GM21529 (cell line): ENCODE measurements around the gene PIPOX.

Experiments used
- ATAC-seq: cut with Tn5 transposase; IDR thresholded peaks from one replicate; pipeline ENCODE4 v1.9.1; 2021; ENCODE audit not compliant: unreplicated experiment

The PIPOX gene, protein sequence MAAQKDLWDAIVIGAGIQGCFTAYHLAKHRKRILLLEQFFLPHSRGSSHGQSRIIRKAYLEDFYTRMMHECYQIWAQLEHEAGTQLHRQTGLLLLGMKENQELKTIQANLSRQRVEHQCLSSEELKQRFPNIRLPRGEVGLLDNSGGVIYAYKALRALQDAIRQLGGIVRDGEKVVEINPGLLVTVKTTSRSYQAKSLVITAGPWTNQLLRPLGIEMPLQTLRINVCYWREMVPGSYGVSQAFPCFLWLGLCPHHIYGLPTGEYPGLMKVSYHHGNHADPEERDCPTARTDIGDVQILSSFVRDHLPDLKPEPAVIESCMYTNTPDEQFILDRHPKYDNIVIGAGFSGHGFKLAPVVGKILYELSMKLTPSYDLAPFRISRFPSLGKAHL

DNA sequence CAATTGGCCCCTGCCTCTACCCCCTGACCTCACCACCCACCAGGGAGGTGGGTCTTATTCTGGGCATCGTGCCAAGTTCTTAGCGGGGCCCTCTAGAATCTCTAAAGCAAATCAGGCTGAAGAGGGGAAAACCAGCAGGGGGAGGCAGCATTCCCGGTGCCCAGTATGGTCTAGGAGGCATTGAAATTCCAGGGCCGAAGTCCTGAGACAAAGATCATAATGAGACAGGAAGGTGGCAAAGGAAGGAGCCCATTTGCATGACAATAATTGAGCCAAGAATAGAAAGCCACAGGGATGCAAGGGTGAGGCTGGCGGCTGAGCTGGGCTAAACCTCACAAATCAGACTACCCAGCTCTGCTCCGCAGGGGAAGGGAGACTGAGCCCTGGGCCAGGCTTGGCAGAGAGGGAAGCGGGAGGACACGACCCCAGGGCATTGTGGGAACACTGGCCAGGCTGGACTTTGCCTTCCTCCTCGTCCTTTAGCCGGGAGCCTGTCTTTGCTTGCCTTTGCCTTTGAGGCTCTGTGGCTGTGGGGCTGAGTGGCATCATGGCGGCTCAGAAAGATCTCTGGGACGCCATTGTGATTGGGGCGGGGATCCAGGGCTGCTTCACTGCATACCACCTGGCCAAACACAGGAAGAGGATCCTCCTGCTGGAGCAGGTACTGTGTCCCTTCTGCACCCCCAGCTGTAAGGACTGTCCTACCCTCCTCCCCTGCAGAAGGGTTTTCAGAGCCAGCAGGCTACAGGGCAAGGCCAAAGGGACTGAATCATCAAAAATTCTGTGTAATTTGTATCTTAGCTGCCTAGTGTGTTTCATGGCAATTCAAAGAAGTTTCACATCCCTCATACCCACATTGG is at the start of gene PIPOX:
PIPOX (plus strand) TSS at position 463 of the 860 bp plus-strand sequence; CDS start at position 548, 85 bp downstream.
- no peak for ATAC-seq

DNA sequence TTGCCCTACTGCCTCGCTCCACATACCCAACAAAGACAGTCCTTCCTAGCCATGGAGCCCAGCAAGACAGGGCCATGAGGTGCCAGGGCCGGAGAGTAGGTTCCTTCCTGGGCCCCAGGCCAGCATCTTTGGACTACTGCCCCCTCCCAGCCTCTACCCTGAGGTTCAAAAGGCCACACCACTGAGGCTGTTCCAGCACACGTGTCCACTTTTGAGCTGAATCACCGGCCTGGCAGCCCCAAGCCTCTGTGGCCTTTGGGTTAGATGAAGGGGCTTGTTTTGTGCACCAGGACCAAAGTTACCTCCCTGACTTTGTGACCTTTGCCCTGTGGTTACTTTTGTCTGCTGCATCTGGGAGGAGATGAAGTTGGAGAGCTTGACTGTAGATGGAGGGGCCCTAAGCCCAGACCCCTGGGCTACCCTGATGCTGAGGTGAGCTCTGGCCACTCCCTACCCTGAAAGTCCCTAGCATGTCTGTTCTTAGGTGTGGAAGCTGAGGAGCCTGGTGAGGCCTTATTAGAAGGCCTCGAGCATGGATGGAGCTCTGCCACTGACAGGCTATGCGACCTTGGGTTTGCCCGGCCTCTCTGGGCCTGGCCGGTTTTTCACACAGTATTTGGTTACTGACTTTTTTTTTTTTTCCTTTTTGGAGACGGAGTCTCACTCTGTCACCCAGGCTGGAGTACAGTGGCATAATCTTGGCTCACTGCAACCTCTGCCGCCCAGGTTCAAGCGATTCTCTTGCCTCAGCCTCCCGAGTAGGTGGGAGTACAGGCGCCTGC is 49.1 kb upstream of the PIPOX start:
- ATAC-seq, result no peak

DNA sequence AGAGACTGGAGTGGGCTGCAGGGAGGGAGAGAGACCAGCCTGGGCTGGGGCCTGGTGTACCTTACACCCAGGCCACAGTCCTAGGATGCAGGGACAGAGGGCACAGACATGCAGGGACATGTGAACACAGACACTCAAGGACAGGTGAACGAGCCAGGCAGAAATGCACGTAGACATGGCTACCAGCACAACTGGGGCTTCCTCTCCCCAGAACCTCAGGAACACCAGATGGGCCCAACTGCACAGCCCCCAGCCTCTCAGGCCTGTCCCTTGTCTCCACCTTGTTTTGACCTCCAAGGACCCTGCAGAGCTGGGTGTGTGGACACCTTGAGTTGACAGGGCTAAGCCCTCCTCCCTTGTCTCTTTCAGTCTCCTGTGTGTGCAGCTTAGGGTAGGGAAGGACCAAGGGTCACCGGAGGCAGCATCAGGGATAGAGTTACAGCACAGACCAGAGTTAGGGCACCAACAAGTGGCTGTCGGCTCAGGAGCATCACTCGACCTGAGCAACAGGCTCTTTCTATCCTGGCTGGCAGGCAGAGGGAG is 46.3 kb upstream of the PIPOX start:
- ATAC-seq, result no peak

DNA sequence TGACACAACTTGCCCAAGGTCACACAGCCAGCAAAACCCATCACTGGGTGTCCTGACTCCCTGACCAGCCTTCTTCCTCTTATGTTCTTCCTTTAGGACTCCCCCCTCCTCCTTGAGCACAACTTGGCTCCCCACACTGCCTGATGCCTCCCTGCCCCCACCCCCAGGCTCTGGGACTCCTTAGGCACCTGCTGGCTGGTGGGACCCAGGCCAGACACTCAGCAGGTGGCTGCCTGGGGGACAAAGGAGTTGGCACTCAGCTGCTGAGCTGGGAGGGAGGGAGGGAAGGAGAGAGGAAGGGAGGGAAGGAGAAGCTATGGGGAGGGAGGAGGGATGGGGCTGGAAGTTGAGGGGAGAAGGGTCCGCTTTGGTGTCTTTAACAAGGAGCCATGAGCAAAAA is 45.1 kb upstream of the PIPOX start:
- no peak for ATAC-seq

DNA sequence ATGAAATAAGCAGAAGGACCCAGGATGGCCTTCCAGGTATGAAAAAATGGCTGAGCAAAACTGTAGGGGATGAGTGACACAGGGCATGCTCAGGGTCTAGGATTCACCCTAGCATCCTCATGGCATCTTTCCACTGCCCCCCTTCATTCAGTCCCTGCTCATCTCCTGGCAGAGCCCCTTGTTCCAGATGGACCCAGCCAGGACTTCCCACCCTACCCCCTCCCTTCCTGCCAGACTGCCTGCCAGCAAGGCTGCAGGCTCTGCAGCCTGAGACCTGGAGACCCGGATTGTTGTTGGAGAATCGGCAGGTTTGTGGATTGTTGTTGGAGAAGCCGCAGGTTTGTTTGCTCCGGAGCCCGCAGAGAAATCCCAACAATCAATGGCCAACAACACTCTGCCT is 43.7 kb upstream of the PIPOX start:
- no peak for ATAC-seq

DNA sequence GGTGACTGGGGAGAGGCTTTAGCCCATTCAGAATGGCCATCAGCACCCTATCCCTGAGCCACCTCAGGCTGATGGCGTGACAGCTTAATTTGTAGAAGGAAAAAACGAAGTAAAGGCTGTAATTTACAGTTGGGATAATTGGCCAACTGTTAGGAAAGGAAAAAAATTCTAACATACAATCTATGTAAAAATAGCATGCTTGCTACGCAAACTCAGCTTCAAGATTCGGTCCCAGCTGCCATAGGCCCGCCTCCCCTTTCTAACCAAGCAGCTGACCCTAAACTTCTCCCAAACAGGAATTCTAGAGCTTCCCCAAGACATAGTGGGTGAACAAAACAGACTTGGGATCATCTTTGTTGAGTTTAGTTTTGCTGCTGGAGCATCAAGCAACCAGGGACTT is 42.0 kb upstream of the PIPOX start:
- ATAC-seq, result no peak

DNA sequence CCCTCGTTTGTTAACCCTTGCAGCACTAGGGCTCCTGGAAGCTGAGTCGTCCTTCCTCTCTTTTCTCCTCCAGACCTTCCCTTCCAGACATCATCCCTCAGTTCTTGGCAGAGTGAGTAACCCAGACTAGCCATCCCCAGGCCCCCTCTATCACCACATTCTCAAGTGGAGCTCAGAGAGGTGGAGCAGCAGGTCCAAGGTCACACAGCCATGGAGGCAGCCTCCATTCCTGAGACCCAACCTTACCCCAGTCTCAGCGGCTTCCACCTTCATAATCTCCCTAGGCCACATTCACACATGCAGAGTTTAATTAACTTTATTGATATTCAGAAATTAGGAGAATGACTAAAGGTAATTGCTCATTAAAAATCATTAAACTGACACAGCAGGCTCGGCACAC is 40.1 kb upstream of the PIPOX start:
- no peak for ATAC-seq

DNA sequence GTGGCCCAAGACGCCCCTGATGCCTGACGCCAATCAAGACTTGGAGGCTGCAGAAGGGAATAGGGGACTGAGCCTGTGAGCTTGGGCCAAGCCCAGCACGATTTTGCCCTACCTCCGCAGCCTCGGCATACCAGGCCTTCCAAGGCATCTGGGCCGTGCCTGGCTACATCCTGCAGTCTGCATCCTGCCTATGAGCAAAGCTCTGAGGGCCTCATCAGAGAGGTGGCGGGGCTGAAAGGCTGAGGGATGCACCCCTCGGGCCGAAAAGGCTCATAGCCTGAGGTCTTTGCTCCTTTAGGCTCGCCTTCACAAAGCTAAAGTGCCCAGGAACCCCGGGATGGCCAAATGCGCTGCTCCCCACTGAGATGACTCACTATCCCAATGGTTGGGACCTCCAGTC is 39.7 kb upstream of the PIPOX start:
- ATAC-seq, result no peak

DNA sequence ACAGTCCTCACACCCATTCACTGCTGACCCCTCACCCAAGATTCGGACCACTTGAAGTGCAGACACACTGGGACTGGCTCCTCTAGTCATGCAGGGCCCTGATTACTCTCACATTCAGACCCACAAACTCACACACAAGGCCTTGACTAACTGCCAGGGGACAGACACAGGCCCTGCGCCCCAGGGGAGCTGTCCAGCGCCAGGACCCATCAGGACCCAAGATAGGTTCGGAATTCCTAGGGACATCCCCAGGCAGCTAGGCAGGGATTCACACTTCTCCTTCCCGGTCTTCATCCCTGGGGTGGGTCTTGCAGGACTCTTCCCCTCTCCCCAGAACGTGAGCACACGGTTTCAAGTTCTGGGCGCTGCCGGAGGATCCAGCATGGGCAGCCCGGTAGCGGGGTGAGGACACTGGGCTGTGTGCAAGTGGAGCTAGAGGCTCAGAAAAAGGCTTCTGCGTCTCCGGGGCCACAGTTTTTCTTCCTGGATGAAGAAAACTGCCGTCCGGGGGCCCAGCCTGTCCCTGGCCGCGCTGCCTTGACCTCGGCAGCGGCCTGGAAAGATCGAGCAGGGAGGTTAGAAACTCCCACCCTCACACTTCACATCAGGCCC is 38.8 kb upstream of the PIPOX start:
- ATAC-seq, result no peak

DNA sequence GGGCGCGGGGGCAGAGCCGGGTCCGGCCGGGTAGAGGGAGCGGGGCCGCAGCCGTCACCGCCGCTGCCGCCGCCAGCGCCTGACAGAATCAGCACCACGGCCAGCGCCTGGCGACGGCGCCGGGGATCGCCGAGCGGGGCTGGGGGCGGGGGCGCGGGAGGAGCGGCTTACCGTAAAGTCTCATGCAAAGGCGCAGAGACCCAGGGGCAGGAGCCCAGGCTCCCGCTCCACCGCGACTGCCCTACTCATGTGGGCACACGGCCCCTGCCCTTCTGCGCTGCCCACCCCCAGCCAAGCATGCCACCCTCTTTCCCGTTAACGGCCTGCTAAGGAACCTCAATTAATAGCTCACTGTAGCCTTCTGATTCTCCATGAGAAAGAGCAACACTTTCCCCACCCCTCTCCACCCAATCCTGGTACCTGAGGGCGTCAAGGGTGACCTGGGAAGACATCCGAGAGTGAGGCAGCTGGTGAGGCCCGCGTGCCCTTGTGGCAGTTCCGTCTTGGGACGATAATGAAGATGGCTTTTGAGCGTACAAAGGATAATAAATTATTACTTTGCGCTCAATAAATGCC is 36.9 kb upstream of the PIPOX start, which contains the start of gene SEZ6:
SEZ6 (minus strand) TSS at position 98 of the 576 bp plus-strand sequence. CDS start 164 bp downstream, outside the sequence.
- ATAC-seq, result no peak

DNA sequence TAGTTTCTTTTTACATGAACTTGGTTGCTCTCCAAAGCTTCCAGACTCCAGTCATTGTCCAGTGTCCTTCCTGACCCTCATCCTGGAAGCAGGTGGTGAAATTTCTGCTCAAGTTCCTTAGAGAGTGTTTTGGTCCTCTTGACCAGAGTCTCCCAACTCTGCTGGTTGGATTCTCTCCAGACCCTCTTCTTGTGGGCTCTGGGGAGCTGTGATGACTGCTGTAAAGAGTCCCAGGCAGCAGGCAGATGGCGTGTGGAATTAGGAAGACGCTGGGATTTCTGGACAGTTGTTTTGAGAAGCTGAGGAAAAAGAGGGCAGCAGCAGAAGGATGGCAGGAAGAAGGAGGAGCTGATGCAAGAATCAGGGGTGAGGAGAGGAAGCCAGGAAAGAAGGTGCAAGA is 35.5 kb upstream of the PIPOX start:
- ATAC-seq, result no peak

DNA sequence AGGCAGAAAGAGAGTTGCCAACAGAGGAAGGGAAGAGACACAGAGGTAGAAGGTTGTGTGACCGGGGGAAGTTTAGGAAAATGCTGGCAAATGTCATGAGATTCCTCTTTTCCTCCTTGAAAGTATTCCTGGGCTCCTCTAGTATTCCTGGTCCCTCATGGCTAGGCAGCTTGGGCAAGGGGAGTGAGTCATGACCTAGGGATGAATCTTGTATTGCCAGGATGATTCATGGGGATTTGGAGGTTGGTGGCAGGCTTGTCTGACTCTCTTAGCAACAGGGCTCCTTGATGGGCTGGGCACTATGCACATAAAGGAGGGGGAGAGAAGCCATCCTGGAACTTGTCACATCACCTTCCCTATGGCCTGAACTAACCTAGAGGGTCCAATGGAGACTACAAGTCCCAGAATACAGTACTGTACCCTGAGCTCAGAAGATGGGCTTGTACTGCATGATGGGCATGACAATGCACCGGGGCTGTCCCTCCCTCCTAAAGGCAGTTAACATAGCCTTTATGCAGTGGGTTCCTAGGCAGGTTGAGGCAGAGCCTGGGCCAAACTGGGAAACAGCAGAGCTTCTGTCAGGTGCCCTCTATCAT is 35.0 kb upstream of the PIPOX start:
- no peak for ATAC-seq

DNA sequence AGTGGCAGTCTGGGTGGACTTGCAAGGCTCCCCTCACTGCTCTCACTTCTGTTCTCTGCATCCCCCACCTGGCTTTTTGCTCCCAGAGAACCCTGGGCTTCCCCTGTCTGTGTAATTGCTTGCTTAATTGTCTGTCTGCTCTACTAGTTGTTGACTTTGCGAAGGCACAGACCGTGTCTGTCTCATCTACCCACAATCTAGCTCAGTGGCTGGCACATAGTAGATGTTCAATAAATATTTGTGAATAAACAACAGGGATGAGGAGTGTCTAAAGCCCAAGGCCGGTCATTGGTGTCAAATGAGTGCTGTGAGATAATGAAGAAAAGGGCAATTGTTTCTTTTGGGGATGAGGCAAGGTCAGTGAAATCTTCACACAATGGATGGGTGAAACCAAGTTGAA is 34.4 kb upstream of the PIPOX start:
- no peak for ATAC-seq

DNA sequence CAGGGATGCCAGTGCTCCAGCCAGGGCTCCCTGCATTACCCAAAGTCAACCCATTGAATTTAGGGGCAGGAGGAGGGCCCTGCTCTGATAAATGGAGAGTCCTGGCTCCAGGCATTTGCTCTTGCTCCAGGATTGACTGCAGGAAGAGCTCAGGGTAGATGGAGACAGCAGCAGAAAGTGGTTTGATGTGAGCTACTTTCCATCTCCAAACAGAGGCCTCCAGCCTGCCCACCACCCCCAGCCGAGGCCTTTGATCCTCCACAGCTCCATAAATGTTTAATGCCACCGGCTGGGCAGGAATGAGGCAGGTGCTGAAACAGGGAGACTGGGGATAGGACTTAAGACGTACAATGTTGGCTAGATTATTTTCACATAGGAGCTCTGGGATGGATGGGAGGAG is 32.8 kb upstream of the PIPOX start:
- ATAC-seq, result no peak

DNA sequence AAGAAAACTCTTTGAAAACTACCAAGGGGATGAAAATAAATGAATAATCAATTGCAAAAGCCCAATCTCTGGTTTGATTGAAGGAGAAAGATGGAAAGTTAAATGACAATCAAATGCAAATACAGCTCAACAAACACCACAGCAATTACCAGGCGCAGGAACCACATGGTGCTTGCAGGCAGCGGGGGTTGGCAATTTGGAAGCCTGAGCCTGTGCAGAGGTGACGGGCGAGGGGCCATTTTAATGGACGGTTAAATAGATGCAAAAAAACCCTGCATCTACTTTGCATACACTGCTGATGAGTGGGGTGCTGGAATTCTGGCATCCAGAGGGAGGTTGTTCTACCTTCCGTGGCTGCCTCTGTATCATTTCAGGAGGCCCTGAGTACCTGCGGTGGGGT is 32.4 kb upstream of the PIPOX start:
- ATAC-seq, result no peak

DNA sequence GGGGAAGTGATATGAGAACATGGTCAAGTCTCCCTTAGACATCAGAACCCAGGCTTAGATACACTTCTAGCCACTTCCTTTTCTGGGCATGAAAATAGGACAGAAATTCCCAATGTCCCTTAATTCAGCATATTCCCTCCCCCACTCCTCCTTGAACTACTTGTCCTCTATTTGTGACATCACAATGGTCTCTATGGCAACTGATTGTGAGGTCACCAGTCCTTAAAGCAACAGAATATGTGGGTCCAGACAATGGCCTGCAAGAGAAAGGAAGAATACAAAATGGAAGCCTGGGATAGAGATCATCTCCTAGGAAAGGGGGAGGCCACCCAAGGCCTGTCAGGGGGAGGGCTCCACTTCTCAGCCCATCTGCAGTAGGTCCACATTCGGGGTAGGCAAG is 30.4 kb upstream of the PIPOX start:
- no peak for ATAC-seq

DNA sequence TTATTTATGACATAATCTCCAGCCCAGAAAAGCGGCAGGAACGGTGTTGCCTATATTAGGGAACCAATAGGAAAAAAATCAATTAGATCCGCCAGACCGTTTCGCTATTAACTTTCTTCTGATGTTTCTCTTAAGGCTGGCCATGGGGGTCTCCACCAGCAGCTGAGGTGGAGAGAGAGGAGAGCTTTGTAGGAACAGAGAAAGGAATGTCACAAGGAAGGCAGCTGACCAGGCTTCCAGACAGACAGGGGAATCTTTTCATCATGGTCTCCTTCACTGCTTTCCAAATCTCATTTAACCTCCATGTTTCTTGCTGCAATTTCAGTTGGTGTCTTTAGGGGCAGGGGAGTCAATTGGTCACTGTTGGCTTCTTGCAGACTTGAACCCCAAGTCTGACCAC is 28.2 kb upstream of the PIPOX start:
- no peak for ATAC-seq

DNA sequence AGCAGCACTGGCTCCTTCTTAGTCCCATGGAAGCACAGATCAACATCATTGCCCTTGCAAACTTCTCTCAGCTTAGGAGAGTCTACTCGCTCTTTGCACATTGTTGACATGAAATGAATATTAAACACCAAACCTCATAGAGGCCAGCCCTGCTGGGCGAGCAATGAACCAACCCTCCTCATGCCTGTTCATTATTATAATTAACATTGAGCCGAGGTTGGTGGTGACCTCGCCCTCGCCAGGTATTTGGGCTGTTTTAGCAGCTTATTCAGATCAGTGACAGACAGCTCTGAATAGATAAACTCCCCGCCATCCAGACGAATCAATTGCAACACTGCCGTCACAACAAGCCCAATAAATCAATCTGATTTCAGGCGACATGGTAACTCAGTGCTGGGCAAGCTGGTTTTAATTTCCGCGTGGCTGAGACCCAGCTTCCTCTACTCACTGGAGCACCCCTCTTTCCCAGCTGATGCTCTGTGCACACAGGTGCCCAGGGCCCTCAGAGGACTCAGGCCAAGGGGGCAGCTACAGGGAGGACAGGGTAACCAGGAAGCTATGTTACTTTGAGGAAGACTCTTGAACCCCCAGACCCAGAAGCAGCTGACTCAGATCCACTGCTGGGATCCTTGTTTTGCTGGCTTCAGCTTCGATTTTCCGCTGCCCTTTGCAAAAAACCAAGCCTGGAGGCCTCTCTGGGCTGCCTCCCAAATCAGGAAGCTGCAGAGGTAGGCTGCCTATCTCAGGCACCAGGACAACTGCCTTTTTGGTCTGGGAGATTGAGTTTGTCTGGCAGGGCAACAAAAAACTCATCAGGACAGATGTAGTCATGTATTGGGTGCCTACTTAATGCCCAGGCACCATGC is 26.4 kb upstream of the PIPOX start:
- no peak for ATAC-seq
